Tibial artery (tissue), 4 donors: ENCODE measurements around the gene SIGLEC7.

Experiments used
- DNase-seq, 2 donors: peaks; one replicate each; pipeline ENCODE4 v3.0.0-alpha.2; 2019
- H3K27ac ChIP-seq, 2 donors: fragments of 200-600 bp; sonication (generic) in 1 of 2; 1 replicate in 1 of 2; 2 replicates in 1 of 2; pipeline ENCODE4 v1.5.1; 2018 to 2019; ENCODE audit warnings: mild to moderate bottlenecking in 1 of 2
- H3K27me3 ChIP-seq, 2 donors: fragments of 200-600 bp; sonication (generic) in 1 of 2; one replicate each; pipeline versions ENCODE4 v1.5.1 to v1.6.0; 2016 to 2019
- H3K36me3 ChIP-seq, 3 donors: fragments of 200-600 bp; sonication (generic) in 2 of 3; one replicate each; pipeline ENCODE4 v1.5.1; 2016 to 2019; ENCODE audit warnings: mild to moderate bottlenecking in 2 of 3
- H3K4me1 ChIP-seq, 4 donors: fragments of 200-600 bp; sonication (generic) in 2 of 4; 1 replicate in 3 of 4; 2 replicates in 1 of 4; pipeline ENCODE4 v1.5.1; 2016 to 2019
- H3K4me3 ChIP-seq, 2 donors: fragments of 200-600 bp; sonication (generic) in 1 of 2; 1 replicate in 1 of 2; 2 replicates in 1 of 2; pipeline ENCODE4 v1.5.1; 2018 to 2019; ENCODE audit warnings: mild to moderate bottlenecking in 2 of 2
- H3K9me3 ChIP-seq, 3 donors: fragments of 200-600 bp; sonication (generic) in 1 of 3; one replicate each; pipeline ENCODE4 v1.5.1; 2016 to 2019
- intact Hi-C: fragments of 100-400 bp; cut with DNase I; formaldehyde crosslinking; loops from one replicate; pipeline ENCODE4 v1.15.0; 2023; ENCODE audit warnings: low total_unique reads
- TF ChIP-seq, protein P1 (sequence below), 2 experiments: fragments of 200-600 bp in 1 of 2; fragments of 450-650 bp in 1 of 2; IDR thresholded peaks; one replicate each; pipeline ENCODE4 v1.5.1; 2017 to 2019; ENCODE audit warnings: antibody characterized with exemption in 2 of 2, mild to moderate bottlenecking in 1 of 2, moderate library complexity in 1 of 2

SIGLEC7 gene

DNA sequence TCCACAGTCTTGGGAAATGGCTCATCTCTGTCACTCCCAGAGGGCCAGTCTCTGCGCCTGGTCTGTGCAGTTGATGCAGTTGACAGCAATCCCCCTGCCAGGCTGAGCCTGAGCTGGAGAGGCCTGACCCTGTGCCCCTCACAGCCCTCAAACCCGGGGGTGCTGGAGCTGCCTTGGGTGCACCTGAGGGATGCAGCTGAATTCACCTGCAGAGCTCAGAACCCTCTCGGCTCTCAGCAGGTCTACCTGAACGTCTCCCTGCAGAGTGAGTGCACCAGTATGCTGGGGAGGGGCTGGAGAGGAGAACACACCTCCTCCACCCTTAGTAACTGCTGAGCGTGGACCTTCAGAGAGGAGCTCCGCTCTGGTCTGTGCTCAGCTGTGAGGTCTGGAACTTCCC, 15.1 kb upstream of the SIGLEC7 start:
- peaks cover 0 to 35% of the 10 kb centered on the region in 2 donors for H3K27me3 ChIP-seq
- peak in 1 of 2 donors; percentile 46 for DNase-seq
- intact Hi-C loops = no loop called here
- no peak overlapping the region for H3K27ac ChIP-seq
- no peaks in the 10 kb centered on the region for H3K9me3 ChIP-seq
- H3K4me3 ChIP-seq = no peak overlapping the region
- no peaks in the 10 kb centered on the region for H3K36me3 ChIP-seq
- TF ChIP-seq, protein P1, sequence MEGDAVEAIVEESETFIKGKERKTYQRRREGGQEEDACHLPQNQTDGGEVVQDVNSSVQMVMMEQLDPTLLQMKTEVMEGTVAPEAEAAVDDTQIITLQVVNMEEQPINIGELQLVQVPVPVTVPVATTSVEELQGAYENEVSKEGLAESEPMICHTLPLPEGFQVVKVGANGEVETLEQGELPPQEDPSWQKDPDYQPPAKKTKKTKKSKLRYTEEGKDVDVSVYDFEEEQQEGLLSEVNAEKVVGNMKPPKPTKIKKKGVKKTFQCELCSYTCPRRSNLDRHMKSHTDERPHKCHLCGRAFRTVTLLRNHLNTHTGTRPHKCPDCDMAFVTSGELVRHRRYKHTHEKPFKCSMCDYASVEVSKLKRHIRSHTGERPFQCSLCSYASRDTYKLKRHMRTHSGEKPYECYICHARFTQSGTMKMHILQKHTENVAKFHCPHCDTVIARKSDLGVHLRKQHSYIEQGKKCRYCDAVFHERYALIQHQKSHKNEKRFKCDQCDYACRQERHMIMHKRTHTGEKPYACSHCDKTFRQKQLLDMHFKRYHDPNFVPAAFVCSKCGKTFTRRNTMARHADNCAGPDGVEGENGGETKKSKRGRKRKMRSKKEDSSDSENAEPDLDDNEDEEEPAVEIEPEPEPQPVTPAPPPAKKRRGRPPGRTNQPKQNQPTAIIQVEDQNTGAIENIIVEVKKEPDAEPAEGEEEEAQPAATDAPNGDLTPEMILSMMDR (IDR thresholded peaks at IDR 0.05) = no peak
- H3K4me1 ChIP-seq = peaks cover 0 to under 1% (median 0%) of the 10 kb centered on the region in 4 donors

DNA sequence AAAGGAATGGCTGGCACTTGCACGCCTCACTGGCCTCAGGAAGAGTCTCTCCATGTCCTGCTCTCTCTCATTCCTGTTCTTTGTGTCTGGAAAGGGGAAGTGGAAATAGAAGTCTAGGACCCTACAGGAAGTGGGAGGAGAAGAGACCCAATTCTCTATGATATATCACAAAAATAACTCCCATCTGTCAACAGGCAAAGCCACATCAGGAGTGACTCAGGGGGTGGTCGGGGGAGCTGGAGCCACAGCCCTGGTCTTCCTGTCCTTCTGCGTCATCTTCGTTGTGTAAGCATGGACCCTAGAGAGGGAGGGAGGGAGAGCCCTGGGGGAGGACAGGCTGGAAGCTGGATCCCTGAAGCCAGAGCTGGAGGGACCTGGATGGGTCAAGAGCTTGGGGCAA, 14.3 kb upstream of the SIGLEC7 start:
- intact Hi-C loops = no loop called here
- TF ChIP-seq, protein P1 (IDR thresholded peaks at IDR 0.05) = no peak
- H3K4me3 ChIP-seq = no peak overlapping the region

DNA sequence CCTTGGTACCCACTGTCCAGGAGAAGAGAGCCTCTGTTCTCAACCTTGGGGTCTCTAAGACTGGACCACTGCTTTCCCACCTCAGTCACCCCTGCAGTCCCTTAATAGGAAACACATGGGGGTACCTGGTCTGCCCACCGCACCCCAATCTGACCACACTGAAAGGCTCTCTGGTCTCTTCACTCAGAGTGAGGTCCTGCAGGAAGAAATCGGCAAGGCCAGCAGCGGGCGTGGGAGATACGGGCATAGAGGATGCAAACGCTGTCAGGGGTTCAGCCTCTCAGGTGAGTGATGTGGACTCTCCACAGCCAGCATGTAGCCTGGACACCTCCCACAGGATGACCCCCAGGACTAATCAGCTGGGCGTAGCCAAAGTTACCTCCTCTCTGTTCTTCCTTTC, 13.9 kb upstream of the SIGLEC7 start:
- peak in 1 of 2 donors; percentile 60 for DNase-seq
- H3K9me3 ChIP-seq = no peaks in the 10 kb centered on the region
- no peak overlapping the region for H3K4me3 ChIP-seq
- H3K36me3 ChIP-seq = no peaks in the 10 kb centered on the region
- H3K27ac ChIP-seq = no peak overlapping the region
- TF ChIP-seq, protein P1 (IDR thresholded peaks at IDR 0.05) = no peak
- intact Hi-C loops = no loop called here
- peaks cover 0 to 30% of the 10 kb centered on the region in 2 donors for H3K27me3 ChIP-seq
- H3K4me1 ChIP-seq = peaks cover 0 to 3% (median 0%) of the 10 kb centered on the region in 4 donors

More for the DNA sequence above, 14.3 kb upstream of the SIGLEC7 start:
- peak; percentile 49 to 68 for DNase-seq
- no peaks in the 10 kb centered on the region for H3K9me3 ChIP-seq
- peaks cover 0 to 34% of the 10 kb centered on the region in 2 donors for H3K27me3 ChIP-seq
- no peaks in the 10 kb centered on the region for H3K36me3 ChIP-seq
- no peak overlapping the region for H3K27ac ChIP-seq
- peaks cover 0 to 3% (median 0%) of the 10 kb centered on the region in 4 donors for H3K4me1 ChIP-seq

DNA sequence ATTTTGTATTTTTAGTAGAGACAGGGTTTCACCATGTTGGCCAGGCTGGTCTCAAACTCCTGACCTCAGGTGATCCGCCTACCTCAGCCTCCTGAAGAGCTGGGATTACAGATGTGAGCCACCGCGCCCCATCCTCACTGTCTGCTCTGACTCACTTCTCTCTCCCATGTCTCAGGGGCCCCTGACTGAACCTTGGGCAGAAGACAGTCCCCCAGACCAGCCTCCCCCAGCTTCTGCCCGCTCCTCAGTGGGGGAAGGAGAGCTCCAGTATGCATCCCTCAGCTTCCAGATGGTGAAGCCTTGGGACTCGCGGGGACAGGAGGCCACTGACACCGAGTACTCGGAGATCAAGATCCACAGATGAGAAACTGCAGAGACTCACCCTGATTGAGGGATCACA, 12.4 kb upstream of the SIGLEC7 start:
- peak in 1 of 2 donors; percentile 45 for DNase-seq
- intact Hi-C loops = no loop called here
- Histone ChIP-seq H3K36me3 (no peaks in the 10 kb centered on the region), H3K4me1 (peaks cover 0 to 3% (median 0%) of the 10 kb centered on the region in 4 donors), H3K27me3 (peaks cover 0 to 22% of the 10 kb centered on the region in 2 donors), H3K27ac (no peak overlapping the region), H3K4me3 (no peak overlapping the region), H3K9me3 (no peaks in the 10 kb centered on the region)
- TF ChIP-seq, protein P1 (IDR thresholded peaks at IDR 0.05) = no peak

DNA sequence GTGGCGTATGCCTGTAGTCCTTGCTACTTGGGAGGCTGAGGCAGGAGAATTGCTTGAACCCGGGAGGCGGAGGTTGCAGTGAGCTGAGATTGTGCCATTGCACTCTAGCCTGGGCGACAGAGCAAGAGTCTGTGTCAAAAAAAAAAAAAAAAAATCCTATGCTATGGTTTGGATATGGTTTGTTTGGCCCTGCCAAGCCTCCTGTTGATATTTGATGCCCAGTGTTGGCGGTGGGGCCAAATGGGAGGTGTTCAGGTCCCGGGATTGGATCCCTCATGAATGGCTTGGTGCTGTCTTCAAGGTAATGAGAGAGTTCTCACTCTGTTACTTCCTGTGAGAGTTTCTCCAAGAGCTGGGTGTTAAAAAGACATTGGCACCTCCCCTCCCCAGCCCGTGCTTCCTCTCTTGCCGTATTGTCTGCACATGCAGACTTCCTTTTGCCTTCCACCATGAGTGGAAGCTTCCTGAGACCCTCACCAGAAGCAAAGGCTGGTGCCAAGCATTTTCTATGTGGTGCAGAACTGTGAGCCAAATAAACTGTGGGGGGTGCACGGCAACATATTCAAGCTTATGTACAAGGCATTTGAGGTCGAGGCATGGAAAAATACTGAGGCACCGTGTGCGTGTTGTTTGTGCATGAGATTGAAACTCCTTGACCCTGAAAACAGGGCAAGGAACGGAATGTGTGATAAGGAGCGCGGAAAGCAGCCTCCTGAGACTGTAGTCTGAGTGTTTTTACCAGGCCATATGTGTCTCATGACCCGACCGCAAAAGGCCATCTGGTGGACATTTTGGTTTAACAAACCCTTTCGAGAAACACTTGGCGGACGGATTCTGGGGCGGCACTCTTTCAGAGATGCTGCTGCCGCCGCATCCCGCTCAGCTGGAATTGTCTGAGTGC, 10.1 kb upstream of the SIGLEC7 start:
- peaks cover 0 to 12% of the 10 kb centered on the region in 2 donors for H3K27me3 ChIP-seq
- H3K27ac ChIP-seq = no peak overlapping the region
- intact Hi-C loops = no loop called here
- H3K36me3 ChIP-seq = no peaks in the 10 kb centered on the region
- H3K9me3 ChIP-seq = no peaks in the 10 kb centered on the region
- peak in 1 of 2 donors; percentile 64 for DNase-seq
- TF ChIP-seq, protein P1 (IDR thresholded peaks at IDR 0.05) = no peak
- H3K4me3 ChIP-seq = no peak overlapping the region
- H3K4me1 ChIP-seq = peaks cover 0 to 3% (median 0%) of the 10 kb centered on the region in 4 donors
